ENCODE data around the gene MAPK8IP2.

GRCh38 chr22:50612528-50613221, 12.1 kb downstream of the MAPK8IP2 start:
- no peak for TF ChIP-seq CTCF (IDR thresholded peaks at IDR 0.05)
- TF ChIP-seq POLR2A (IDR thresholded peaks at IDR 0.05), result no peak

Measured in esophagus squamous epithelium (tissue), 4 donors.